Gastrocnemius medialis (tissue), 4 donors: ENCODE results near the gene INCENP. TPM values are rescaled to one million over a fixed set of nuclear protein-coding genes. Genes with fewer than 3 reads are reported as not detected.
A peak's percentile ranks its signal among the peaks of the same experiment; 100 is the strongest.

ENCODE experiments used
- ATAC-seq, 2 donors: fragments of 150-250 bp; one replicate each; pipeline ENCODE4 v1.9.1; 2016
- DNase-seq, 2 donors: peaks; one replicate each; pipeline ENCODE4 v3.0.0-alpha.2; 2019
- H3K27ac ChIP-seq, 4 donors: fragments of 200-600 bp; sonication (generic); 1 replicate in 1 of 4; 2 replicates in 3 of 4; pipeline ENCODE4 v1.5.1; 2016 to 2018; ENCODE audit warnings: mild to moderate bottlenecking in 2 of 4, moderate library complexity in 1 of 4
- H3K27me3 ChIP-seq, 3 donors: fragments of 200-600 bp; sonication (generic) in 2 of 3; 1 replicate in 1 of 3; 2 replicates in 2 of 3; pipeline versions ENCODE4 v1.5.1 to v1.6.0; 2016 to 2019; ENCODE audit warnings: mild to moderate bottlenecking in 1 of 3, moderate library complexity in 1 of 3
- H3K36me3 ChIP-seq, 2 donors: fragments of 200-600 bp; sonication (generic) in 1 of 2; one replicate each; pipeline ENCODE4 v1.5.1; 2017 to 2018
- H3K4me1 ChIP-seq, 2 donors: fragments of 200-600 bp; sonication (generic) in 1 of 2; one replicate each; pipeline ENCODE4 v1.5.1; 2016 to 2017; ENCODE audit warnings: mild to moderate bottlenecking in 2 of 2
- H3K4me3 ChIP-seq, 4 donors: fragments of 200-600 bp; sonication (generic) in 3 of 4; 1 replicate in 1 of 4; 2 replicates in 3 of 4; pipeline ENCODE4 v1.5.1; 2016 to 2019; ENCODE audit warnings: mild to moderate bottlenecking in 2 of 4
- H3K9me3 ChIP-seq, 3 donors: fragments of 200-600 bp; sonication (generic) in 2 of 3; 1 replicate in 1 of 3; 2 replicates in 2 of 3; pipeline ENCODE4 v1.5.1; 2016 to 2019
- CTCF ChIP-seq, 5 experiments: fragments of 450-650 bp in 3 of 5; fragments of 200-600 bp in 2 of 5; sonication (generic) in 2 of 5; IDR thresholded peaks in 4 of 5; conservative IDR thresholded peaks in 1 of 5; 1 replicate in 4 of 5; 2 replicates in 1 of 5; pipeline ENCODE4 v1.5.1; 2016 to 2019; ENCODE audit warnings: antibody characterized with exemption in 5 of 5, mild to moderate bottlenecking in 3 of 5, moderate library complexity in 3 of 5
- POLR2A ChIP-seq, 2 donors: fragments of 450-650 bp; IDR thresholded peaks; one replicate each; pipeline ENCODE4 v1.6.1; 2017; ENCODE audit warnings: antibody characterized with exemption in 2 of 2, mild to moderate bottlenecking in 2 of 2, moderate library complexity in 2 of 2
- in situ Hi-C, 4 donors: fragments of 200-750 bp; cut with MboI; loops; one replicate each; pipeline versions ENCODE4 v1.15.0 to v1.8.0; 2017; ENCODE audit warnings: low sequenced_read_pairs in 4 of 4
- intact Hi-C: fragments of 100-400 bp; cut with DNase I; formaldehyde crosslinking; loops from one replicate; pipeline ENCODE4 v1.15.1; 2023; ENCODE audit warnings: low total_unique reads
- total RNA-seq, 4 donors: library from RNA; depleted of rRNA; stranded (reverse); fragments of >200 nt; gene quantifications; one replicate each; pipeline versions ENCODE4 v1.1.0 to v1.2.3, GENCODE V29; 2016

Gene INCENP
- total RNA-seq: 10 to 100 TPM in 2 of 4 donors, 1 to 10 TPM in 2; 6.3 to 18.7 (median 13.7) TPM

DNA sequence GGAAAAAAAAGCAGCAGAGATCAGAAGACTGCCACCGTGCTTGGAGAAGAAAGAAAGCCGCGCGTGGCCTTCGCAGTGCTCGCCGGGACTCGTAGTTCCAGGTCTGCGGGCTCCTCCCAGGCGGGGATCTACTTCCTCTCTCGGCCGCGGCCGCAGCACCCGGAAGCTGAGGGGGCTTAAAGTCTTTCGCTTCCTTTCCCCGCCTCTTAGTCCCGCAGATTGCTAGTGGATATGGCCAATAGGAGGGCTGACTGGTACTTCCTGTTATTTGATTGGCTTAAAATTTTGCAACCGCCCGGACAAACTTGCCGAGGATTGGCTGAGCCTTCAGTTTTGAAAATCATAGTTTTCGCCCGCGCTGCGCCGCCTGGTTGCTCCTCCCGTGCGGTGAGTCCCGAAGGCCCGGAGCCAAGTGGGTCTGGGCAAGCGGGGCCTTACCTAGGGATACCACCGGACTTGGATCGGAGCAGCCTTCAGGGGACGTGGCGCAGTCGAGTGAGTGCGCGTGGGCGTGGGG, at the start of gene INCENP:
TSS of gene INCENP (plus strand) at position 343 of the 517 bp plus-strand sequence. CDS start 4,151 bp downstream, outside the sequence.
- in situ Hi-C loops: loop anchor here in 1 of 4 donors (25.0 kb wide), 1 partner anchor 764 kb away; the partner anchor contains the start of gene SLC3A2

DNA sequence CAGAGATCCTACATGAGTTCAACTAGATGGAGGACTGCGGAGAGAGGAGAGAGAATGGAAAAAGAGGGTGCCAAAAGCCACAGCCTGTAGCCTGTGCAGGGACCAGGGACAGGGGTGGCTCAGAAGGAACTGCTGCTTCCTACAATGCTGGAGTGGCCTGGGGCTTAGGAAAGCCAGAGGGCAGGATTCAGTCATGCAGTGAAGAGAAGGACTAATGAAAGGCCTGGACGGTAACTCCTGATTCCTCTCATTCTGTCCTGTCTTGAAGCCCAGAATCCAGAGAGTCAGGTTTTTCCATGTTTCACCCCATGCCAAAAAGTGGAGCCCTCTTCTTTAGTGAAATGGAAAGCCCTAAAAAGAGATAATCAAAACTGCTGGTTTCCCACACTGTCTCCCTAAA, 48.4 kb upstream of the INCENP start:
- Histone ChIP-seq H3K9me3 (no peaks in the 10 kb centered on the region), H3K27ac (no peak overlapping the region), H3K27me3 (no peaks in the 10 kb centered on the region), H3K4me1 (no peaks in the 10 kb centered on the region), H3K4me3 (no peak overlapping the region), H3K36me3 (no peaks in the 10 kb centered on the region)
- intact Hi-C loops: no loop called here
- no peak for ATAC-seq
- TF ChIP-seq POLR2A (IDR thresholded peaks at IDR 0.05) (no peak), CTCF (IDR thresholded peaks at IDR 0.05 in 4 of 5, conservative IDR thresholded peaks at IDR 0.05 in 1 of 5) (no peak)
- no peak for DNase-seq
- in situ Hi-C loops: loop anchor here in 2 of 4 donors (5.0 kb wide), 1 partner anchor 178 kb away; no protein-coding TSS in a partner anchor

More for the DNA sequence above, at the start of gene INCENP:
- H3K4me1 ChIP-seq: peaks cover 10 to 13% of the 10 kb centered on the region in 2 donors
- TF ChIP-seq CTCF (IDR thresholded peaks at IDR 0.05 in 4 of 5, conservative IDR thresholded peaks at IDR 0.05 in 1 of 5) (peak in 1 of 5 experiments; percentile 21), POLR2A (IDR thresholded peaks at IDR 0.05) (peak in 1 of 2 donors; percentile 28)
- intact Hi-C loops: loop anchor here (2.0 to 5.0 kb wide), 2 partner anchors 151 to 331 kb away; partner anchors contain the start of genes FEN1 and TMEM258
- DNase-seq (peak; percentile 96 to 97), ATAC-seq (peak; percentile 100)
- peak within 1 kb of the TSS; percentile 81 to 85 (median 84) for H3K4me3 ChIP-seq
- no peaks in the 10 kb centered on the region for H3K9me3 ChIP-seq
- H3K27ac ChIP-seq: peak within 1 kb of the TSS; percentile 74 to 84 (median 82)
- no peaks in the 10 kb centered on the region for H3K27me3 ChIP-seq
- peaks cover 0 to under 1% of the 10 kb centered on the region in 2 donors for H3K36me3 ChIP-seq

DNA sequence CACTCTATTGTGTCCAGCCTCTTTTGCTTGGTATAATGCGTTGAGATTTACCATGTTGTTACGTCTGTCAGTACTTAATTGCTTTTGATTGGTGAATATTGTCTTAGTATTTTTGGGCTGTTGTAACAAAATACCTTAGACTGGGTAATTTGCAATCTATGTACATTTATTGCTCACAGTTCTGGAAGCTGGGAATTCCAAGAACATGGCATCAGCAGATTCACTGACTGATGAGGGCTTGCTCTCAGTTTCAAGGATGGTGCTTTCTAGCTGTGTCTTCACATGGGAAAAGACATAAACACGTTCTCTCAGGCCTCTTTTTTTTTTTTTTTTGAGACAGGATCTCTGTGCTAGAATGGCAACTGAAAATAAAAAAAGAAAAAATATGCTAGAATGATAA, 46.7 kb upstream of the INCENP start:
- in situ Hi-C loops (loop anchor here in 2 of 4 donors (5.0 kb wide), 1 partner anchor 180 kb away; no protein-coding TSS in a partner anchor), intact Hi-C loops (no loop called here)
- H3K36me3 ChIP-seq: no peaks in the 10 kb centered on the region
- H3K9me3 ChIP-seq: no peaks in the 10 kb centered on the region
- H3K27ac ChIP-seq: no peak overlapping the region
- no peak for ATAC-seq
- no peak overlapping the region for H3K4me3 ChIP-seq
- TF ChIP-seq CTCF (IDR thresholded peaks at IDR 0.05 in 4 of 5, conservative IDR thresholded peaks at IDR 0.05 in 1 of 5) (no peak), POLR2A (IDR thresholded peaks at IDR 0.05) (no peak)
- DNase-seq: no peak
- peaks cover 0 to 7% of the 10 kb centered on the region in 2 donors for H3K4me1 ChIP-seq
- H3K27me3 ChIP-seq: no peaks in the 10 kb centered on the region

DNA sequence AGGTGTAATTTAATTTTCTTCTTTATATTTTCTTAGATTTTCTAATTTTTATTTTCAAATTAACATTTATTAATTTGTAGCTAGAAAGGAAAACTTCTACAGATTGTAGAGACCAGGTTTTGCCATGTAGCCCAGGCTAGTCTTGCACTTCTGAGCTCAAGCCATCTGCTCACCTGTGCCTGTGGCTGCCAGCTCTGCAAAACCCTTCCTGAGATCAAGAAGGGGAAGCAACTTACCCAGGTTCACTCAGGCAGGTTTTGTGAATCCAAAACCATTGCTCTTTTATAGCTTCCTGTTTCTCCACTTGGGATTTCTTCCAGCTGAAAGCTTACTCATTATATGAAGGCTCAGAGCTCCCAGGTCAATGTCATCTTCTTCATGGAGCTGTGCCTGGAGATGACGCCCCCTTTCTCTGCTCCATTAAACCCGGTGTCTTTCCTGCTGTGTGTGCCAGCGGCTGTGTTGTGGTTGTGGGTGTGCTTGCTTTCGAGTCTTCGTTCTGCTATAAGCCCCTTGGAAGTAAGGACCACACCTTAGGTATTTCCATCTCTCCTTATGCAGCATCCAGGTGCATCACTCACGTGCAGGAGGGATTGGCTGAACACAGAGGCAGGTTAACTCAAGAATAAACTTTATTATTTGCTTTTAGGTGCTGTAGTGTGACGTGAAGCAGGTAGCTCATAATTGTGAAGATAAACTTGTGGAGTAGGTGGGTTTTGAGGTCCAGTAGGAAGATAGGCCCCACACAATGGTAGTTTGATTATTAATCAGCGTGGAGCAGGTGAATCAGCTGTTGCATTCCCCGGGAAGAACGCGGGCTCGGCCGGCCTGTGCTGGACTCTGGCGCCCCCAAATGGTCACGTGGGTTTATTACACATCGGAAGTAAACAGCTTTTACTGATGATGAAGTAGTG, 42.2 kb upstream of the INCENP start:
- H3K4me1 ChIP-seq: peaks cover 0 to 7% of the 10 kb centered on the region in 2 donors
- in situ Hi-C loops: loop anchor here in 3 of 4 donors (5.0 to 10.0 kb wide), 4 partner anchors 184 to 277 kb away; partner anchors contain the start of gene FADS3 (in 1 of the 3)
- peak; percentile 59 to 64 for DNase-seq
- H3K27ac ChIP-seq: no peak overlapping the region
- intact Hi-C loops: loop anchor here (1.0 to 2.0 kb wide), 2 partner anchors 135 to 182 kb away; no protein-coding TSS in a partner anchor
- no peak overlapping the region for H3K4me3 ChIP-seq
- TF ChIP-seq POLR2A (IDR thresholded peaks at IDR 0.05) (no peak), CTCF (IDR thresholded peaks at IDR 0.05 in 4 of 5, conservative IDR thresholded peaks at IDR 0.05 in 1 of 5) (peak; percentile 79 to 93 (median 91))
- H3K27me3 ChIP-seq: no peaks in the 10 kb centered on the region
- no peaks in the 10 kb centered on the region for H3K36me3 ChIP-seq
- peak; percentile 83 to 88 for ATAC-seq
- no peaks in the 10 kb centered on the region for H3K9me3 ChIP-seq
